A204.1 (cell line): ENCODE results near the gene UBL3.

Experiments
- FAIRE-seq: peaks from 2 replicates; lab custom pipeline; 2012; peaks lifted over from hg19 to GRCh38; lab: Jason Lieb, UNC

Gene UBL3

DNA sequence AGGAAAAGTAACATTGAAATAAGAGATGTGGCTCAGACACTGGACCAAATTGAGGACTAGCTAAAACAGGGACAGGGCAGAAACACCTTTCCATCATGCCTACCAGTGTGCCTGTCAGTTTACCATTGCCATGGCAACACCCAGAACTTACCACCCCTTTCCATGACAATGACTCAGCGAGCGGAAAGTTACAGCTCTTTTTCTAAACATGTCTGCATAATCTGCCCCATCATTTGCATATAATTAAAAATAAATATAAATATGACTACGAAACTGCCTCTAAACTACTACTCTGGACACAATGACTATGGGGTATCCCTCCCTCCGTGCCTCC lies 96.0 kb downstream of the UBL3 start:
- FAIRE-seq = no peak

DNA sequence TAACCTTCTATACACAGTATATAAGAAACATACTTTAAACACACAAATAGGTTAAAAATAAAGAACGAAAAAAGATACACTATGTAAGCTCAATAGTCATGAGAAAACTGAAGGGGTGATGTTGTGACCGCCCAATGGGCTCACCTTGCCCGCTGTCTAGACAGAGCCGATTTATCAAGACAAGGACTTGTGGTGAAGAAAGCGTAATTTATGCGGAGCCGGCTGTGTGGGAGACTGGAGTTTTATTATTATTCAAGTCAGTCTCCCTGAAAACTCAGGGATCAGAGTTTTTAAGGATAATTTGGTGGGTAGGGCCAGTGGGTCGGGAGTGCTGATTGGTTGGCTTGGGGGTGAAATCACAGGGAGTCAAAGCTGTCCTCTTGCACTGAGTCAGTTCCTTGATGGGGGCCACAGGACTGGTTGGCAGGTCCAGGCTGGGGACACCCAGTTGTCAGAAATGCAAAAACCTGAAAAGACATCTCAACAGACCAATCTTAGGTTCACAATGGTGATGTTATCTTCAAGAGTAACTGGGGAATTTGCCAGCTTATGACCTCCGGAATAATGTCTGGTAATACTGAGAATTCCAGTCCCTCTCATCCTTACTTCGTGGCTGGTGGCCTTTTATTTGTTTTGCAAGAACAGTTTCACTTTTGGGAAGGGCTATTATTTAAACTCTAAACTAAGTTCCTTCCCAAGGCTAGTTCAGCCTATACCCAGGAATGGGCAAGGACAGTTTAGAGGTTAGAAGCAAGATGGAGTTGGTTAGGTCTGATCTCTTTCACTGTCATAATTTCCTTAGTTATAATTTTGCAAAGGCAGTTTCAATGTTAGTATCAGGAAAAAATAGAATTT lies 96.6 kb downstream of the UBL3 start:
- FAIRE-seq = no peak

DNA sequence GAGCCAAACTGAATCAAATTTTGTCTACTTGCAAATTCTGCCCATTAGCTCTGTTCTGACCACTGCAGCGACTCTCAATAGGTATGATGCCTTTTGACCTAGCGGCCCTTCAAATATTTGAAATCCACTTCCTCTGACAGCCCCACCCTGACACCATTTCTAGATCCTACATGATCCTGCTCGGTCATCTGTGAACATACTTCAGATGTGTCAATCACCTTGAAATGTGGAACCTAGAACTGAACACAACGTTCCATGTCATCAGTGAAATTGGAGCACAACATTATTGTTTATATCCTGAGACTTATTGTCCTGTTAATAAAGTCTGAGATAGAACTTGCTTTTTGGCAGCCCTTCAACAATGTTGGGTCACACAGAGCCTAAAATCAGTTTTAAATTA lies 98.2 kb downstream of the UBL3 start:
- no peak for FAIRE-seq

DNA sequence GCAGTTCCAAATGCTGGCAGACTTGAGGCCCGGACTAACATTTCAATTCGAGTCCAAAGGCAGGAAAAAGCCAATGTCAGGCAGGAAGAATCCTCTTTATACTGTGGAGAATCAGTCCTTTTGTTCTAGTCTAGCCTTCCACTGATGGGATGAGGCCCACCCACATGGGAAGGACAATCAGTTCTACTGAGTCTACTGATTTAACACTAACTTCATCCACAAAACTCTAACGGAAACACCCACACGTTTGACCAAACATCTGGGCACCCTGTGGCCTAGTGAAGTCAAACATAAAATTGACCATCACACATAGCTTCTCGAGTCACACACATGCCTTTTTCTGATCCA lies 100.3 kb downstream of the UBL3 start:
- FAIRE-seq = no peak

DNA sequence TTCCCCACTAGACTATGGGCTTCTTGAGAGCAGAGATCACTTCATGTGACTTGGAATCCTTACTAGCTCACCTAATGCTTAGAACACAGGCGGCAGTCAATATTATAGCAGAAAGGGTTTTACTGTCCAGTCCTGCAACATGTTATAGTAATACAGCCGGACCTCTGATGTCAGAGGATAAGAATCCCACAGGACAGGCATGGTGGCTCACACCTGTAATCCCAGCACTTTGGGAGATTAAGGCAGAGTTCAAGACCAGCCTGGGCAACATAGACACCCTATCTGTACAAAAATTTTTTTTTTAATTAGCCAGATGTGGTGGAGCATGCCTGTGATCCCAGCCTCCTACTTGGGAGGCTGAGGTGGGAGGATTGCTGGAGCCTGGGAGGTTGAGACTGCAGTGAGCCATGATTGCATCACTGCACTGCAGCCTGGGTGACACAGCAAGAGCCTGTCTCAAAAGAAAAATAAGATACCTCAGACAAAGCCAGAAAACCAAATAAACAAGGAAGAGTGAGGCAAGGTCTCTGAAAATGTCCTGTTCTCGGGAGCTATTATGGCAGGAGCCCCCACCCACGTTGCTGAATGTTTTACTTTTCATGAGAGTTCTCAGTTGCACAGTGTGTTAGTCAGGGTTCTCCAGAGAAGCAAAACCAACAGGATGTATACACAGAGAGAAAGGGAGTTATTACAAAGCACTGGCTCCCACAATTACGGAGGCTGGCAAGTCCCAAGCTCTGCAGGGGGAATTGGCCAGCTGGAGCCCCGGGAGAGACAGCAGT lies 100.8 kb downstream of the UBL3 start:
- no peak for FAIRE-seq

DNA sequence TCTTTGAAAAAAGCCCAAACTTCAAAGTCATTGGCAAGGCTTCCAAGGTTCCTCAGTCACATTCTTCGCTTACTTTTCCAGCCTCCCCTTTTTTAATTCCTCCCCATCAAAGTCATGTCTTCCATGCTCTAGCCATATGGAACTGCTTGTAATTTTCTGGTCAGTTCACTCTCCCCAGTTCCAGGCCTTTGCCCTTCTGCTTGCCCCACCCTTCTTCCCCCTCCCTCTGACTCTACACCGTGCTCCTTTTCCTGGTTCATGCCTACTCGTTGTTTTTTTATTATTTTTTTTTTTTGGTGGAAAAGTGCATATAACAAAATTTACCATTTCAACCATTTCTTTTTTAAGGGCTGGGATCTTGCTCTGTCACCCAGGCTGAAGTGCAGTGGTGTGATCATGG lies 102.3 kb downstream of the UBL3 start:
- FAIRE-seq = no peak

DNA sequence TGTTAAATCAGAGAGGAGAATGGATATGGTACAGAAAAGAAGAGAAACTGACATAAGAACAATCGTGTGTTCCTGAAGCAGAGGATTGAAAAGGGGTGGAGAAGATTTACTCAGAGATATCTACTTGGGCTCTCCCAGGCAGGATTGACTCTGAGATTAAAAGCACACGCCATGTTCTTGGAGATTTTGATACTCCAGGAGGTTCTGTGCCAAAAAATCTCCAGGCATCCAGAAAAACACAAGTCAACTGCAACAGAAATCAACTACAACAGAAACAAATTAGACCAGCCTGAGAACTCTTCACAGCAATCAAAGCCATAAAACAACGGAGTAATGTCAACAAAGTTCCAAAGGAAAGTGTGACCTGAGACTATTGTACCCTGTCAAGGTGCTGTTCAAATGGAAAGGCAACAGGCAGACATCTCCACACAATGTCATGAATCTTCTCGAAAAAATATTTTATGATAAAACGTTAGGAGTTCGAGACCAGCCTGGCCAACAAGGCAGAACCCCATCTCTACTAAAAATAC lies 104.2 kb downstream of the UBL3 start:
- FAIRE-seq = no peak

DNA sequence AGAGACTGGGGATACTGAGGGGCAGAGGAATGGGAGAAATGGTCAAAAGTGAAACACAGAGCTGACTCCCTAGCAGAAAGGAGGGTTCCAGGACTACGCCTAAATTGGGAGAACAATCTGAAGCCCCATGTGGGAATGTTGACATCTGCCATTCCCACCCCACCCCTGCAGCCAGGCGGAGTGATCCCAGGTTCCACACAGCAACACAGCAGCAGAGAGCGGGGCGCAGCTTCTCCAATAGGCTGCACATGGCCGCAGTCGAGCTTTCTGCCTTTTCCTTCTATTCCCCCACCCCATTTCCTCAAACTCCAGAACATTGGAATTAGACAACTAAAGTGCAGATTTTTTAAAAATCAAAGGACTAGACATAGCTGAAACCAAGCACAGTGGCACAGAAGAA lies 104.7 kb downstream of the UBL3 start:
- FAIRE-seq = no peak

DNA sequence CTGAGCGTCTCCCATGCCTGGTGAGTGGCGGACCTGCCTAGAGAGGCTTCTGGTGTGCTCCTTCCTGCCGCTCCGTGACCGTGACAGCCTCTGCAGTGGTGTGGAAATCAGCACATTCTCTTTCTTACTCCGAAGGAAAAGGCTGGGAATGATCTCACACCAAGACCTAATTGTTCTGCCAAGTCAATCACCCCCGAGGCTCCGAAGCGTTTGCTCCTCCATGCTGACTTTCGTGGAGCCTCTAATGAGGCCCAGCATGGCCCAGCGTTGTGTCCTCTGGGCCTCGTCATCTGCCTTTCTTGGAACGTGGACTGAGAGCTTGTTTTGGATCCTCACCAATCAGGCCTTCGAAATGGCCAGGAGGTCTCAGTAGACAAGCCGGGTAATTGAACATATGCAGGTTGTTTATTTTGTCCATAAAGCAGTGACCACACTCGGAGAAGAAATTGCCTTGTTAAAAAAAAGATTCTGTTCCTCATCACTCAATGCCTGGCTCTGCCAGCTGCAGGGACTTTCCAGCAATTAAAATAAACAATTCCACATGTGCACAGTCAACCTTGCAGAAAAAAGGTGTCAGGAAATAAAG lies 107.1 kb downstream of the UBL3 start:
- FAIRE-seq = no peak

DNA sequence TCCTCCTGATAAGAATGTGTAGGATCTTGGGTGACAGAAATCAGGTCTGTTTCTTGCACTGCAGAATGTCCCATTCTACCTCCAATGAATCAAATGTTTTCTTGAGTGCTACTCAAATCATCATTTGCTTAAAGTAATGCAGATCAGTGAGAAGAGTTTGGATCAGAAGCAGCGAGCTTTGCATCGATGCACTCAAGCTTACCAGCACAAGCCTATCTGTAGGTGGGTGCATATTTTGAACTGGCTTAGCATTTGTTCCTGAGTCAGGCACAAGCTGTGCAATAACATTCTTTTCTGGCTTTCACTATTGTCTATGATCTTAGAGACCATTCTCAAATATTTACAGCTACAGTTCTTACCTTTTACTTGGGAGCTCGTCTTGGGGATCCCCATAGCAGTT lies 109.5 kb downstream of the UBL3 start:
- no peak for FAIRE-seq

DNA sequence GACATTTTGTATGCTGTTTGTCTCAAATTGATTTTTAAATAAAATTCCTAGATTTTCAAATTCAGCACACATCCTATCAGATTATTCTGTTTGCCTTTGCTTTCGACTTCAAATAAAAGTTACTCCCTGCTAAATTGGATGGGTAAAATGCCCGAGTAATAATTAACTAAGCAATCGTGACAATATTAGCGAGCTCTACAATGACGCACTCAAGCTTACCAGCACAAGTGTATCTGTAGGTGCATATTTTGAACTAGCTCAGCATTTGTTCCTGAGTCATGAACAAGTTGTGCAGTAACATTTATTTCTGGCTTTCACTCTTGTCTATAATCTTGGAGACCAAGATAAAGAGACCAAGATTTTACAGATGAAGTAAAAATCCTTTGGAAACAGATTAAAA lies 113.4 kb downstream of the UBL3 start:
- no peak for FAIRE-seq

DNA sequence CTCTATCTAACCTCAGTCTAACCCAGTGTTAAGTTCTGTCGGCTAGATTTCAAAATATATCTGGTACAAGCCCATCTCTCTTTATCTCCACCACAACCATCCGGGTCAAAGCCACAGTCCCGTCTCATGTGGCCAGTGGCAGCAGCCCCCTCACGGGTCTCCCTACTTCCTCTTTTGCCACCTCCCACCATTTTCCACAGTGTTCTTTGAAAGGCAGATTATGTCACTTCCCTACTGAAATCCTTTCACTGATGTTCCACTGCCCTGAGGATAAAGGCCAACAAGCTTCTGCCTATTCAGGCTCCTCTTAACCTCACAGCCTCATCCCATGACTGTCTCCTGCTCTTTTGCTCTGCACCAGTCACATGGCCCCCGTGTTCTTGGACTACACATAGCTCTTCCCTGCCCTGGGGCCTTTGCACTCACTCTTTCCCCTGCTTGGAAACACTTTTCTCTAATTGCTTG lies 117.2 kb downstream of the UBL3 start:
- no peak for FAIRE-seq

DNA sequence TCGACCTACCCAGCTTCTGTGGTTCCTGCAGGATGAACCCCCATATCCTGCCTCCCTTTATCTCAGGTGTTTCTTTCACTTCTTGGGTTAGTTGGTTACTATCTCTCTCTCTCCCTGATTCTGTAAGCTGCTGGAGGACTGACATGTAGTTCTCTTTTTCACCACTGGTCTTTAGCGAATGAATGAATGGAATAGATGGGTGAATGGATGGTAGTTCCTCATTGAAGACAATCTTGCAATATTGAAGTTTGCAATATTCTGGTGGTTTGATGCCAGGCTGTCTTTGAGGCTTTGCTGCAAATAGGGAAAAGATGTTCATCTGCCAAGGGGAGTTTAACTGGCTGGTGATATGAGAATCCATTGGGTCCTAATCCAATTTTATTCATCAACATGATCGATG lies 120.2 kb downstream of the UBL3 start:
- FAIRE-seq = no peak

DNA sequence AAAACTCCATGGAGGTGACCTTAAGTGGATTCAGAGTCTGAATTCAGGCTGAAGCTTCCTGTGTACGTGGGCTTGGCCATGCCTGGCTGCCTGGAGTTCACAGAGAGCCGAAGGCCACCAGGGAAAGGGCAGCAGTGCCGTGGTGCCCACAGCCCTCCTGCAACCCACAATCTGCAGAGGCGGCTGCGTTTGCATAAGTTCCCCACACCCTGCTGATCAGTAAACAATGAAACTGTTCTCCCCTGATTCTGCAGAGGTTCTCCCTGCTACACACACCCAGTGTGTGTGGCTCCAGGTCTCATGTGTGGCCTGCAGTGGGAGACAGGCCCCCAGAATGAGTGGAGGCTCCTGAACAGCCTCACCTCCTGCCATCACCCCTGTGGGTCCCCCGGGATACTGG lies 128.0 kb downstream of the UBL3 start:
- FAIRE-seq = no peak

DNA sequence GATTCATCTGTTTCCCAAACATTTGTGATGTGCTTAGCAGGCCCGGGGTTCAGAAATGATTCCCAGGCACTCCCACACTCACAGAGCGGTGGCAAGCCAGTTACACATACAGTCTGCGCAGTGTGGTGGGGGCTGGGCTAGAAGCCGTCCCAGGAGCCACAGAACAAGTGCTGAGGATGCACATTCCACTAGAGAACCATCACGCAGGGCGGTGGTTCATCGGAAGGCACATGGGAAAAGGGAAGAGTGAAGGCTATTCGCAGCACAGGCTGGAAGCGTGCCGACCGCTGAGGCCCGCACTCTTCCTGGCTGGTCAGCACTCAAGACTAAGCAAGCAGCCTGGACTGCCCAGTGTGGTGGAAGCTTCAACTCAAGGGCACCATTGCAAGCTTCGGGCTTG lies 128.7 kb downstream of the UBL3 start:
- FAIRE-seq = no peak

DNA sequence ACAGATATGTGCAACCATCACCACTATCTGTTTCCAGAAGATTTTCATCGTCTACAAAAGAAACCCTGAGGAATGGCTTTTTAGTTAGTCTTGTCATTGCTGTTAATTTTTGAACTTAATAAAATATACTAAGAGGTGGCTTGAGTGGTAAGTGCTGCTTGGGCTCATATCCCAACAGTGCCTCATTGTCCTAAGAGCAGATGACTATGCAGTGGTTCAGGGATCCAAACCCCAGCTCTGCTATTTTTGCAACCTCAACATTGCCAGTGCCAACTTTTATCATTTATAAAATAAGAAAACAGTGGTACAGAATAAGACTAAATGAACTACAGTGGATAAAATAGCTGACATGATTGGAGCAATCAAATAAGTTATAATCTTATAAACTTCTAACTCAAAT lies 131.7 kb downstream of the UBL3 start:
- FAIRE-seq = no peak

DNA sequence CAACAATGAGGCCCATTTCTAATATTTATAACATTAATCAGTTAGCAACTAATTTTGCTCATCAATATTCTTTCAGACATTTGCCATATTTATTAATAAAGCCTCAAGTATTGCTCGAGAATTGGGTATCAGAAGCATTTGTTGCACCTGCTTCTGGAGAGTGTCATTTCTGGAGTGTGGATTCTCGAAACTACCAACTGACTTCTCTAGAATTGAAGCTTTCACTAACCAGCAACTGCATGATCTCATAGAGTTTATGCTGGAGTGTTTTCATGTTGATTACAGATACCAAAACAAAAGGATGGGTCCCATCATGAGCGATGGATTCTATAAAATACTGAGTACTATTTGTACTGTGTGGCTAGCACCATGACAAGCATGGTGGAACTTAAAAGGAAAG lies 133.9 kb downstream of the UBL3 start:
- no peak for FAIRE-seq
